Activated CD4-positive, alpha-beta T cell treated with anti-CD3 and anti-CD28 coated beads, Interleukin-2, Interleukin-4, amounts not matched to agents 100 ng/mL and 50 ng/mL, durations not matched to agents 16 hours and 8 hours (primary cell): Measurements from ENCODE around the gene MYL10.

ENCODE experiments used
- DNase-seq: peaks from one replicate; pipeline ENCODE4 v3.0.0-alpha.2; 2020; ENCODE audit warnings: low spot score

MYL10 gene

DNA sequence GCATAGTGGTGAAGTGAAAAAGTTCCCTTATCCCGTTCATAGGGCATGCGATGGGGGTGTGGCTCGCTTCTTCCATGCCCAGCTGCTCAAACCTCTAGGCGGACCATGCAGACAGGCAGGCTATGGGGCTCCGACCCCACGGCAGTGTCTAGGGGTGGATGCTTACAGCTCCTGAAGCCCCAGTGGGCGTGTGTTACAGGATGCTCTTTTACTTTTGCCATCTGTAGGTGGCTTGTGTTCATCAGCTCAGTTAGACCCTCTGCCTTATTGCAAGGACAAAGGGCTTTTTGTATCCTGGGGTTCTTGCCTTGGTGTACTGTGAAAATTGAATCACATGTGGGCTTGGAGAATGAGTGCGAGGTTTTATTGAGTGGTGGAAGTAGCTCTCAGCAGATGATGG, at the start of gene MYL10:
TSS of gene MYL10 (minus strand) at position 126 of the 400 bp plus-strand sequence. CDS start 178 bp downstream, outside the sequence.
- no peak for DNase-seq

- no peak for DNase-seq
These were observed 49.6 kb upstream of the MYL10 start for GRCh38 chr7:101678658-101679057.

DNA sequence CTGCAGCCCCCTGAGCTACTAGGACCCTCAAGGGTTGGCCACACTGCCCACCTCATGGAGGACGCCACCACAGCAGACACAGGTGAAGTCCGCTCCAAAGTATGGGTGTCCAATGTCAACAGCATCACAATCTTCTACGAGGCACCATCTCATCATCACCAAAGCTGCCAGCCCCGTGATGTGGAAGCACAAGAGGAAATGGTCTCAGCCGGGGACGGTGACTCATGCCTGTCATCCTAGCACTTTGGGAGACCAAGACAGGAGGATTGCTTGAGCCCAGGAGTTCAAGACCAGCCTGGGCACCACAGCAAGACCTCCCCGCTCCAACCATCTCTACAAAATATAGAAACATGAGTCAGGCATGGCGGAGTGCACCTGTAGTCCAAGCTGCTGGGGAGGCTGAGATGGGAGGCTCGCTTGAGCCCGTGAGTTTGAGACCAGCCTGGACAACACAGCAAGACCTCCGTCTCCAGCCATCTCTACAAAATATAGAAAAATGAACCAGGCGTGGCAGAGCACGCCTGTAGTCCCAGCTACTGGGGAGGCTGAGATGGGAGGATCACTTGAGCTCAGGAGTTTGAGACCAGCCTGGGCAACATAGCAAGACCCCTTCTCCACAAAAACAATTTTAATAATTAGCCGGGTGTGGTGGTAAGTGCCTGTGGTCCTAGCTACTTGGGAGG, 48.8 kb upstream of the MYL10 start:
- DNase-seq, result no peak

- DNase-seq, result no peak
These were observed 48.3 kb upstream of the MYL10 start for GRCh38 chr7:101677391-101677790.

GRCh38 chr7:101676956-101677355, 47.9 kb upstream of the MYL10 start:
- no peak for DNase-seq

DNA sequence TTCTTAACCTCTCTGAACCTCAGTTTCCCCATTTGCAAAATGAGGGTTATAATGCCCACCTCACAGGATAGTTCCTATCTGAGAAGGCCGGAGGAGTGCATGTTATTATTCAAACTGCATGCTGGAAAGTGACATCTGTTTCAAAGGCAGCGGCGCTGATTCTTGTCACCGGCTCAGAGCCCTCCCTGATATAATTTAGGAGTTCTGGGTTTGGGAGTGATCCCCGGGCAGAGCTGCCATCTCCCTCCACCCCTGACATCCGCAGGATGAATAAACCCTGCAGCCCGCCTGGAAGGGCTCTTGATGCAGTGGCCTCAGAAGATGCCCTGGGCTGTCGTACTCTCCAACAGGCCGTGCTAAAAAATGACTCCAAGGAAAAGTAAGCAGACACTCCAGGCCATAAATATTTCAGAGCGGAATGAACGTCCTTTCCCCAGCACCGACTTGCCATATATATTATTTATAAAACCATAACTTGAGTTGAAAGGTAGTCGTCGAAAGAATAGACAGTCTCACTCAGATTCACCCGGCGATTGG, 47.0 kb upstream of the MYL10 start:
- DNase-seq, result no peak

DNA sequence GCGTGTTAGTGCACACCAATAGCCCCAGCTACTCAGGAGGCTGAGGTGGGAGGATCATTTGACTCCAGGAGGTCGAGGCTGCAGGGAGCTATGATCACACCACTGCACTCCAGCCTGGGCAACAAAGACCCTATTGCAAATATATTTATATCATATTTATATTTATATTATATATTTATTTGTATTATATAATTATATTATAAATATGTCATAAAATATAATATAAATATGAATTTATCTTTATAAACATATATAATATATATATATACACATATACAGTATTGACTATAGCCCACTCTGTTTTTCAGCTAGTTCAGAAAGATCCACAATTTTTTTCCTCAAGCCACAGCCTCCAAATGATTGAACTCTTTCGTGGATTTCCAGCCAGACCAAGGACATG, 45.3 kb upstream of the MYL10 start:
- DNase-seq, result no peak

DNA sequence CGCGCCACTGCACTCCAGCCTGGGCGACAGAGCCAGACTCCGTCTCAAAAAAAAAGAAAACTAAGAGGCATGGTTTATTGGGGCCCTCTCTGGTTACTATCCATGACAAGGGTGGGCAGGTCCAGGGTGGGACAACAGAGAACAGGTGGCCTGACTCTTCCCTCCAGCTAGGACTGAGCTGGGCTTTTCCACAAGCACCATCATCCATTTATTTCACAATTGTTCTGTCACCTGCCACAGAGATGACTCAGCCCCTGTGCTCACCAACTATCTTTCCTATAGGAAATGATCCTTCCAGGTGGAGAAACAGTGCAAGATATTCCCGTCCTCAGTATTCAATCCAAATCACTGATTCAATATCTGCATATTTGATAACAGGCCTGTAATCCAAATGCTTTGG, 44.9 kb upstream of the MYL10 start:
- DNase-seq, result no peak

DNA sequence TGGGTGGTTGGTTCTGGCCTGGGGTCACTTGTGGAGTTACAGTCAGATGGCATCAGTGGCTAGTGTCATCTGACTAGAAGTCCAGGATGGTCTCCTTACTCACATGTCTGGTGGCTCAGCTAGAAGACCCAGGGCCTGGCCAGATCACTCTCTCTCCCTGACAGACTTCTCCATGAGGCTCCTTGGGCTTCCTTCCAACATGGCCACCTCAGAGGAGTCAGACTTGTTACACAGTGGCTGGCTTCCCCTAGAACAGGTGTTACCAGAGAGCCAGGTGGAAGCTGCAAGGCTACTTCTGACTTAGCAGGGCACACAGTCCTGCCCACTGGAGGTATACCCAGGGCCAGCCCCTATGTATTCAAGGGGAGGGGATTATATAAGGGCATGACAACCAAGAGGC, 44.2 kb upstream of the MYL10 start:
- DNase-seq, result no peak

DNA sequence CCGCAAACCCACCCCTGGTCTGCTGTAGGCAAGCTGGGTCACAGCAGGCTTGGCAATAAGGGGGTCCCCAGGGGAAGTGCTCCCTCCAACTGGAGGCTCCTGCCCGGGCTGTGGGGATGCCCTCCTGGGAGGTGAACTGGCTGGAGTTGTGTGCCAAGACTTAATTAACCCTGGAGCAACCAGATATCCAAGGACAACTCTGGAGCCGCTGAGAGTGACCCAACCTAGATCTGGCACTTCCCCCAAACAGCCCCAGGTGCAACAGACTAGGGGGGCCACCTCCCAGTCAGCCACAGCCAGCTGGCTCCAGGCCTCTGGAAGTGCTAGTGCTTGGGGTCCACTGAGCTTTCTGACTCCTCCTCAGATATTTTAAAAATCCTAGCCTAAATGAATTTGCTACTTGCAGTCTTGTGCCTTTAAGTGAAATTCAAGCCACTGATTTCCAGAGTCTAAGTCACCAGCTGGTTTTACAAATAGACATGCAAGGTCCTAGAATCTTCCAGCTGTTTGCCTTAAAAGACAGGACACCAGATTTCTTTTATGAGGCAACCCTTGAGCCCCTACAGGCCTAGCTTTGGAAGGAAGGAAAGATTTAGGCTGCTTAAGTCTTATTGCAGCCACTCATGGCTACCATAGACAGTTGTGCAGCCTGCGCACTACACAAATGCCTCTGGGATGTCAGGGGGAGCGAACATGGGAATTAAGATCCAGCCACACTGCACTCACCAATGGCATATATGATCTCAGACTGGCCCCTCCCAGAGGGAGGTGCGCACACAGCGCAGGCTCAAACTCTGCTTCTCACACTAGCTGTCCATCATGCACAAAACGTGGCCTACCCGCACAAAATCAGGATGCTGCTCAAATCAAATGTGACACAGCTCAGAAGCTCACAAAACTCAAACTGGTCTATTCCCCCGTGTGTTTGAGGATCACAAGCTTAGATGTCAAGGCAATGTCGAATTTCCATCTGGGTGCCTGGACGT, 42.6 kb upstream of the MYL10 start:
- no peak for DNase-seq

DNA sequence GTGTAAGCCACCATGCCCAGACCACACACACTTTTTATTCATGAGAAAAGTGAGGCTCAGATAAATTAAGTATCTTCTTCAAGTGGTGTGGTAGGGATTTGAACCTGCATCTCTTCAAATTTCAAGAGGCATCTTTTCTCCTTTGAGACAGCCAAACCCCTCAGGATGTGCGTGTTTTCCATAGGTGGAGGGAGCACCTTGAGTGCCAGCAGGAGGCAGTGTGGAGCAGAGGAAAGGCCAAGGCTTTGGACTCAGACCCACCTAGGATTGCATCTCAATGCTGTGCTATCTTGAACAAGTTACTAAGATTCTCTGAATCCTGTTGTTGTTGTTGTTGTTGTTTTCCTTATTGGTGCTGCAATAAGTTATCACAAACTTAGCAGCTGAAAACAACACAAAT, 40.2 kb upstream of the MYL10 start:
- no peak for DNase-seq

- no peak for DNase-seq
These were observed 39.6 kb upstream of the MYL10 start for GRCh38 chr7:101668726-101669125.

GRCh38 chr7:101667920-101668319, 38.8 kb upstream of the MYL10 start:
- DNase-seq, result no peak

- no peak for DNase-seq
These were observed 38.3 kb upstream of the MYL10 start for GRCh38 chr7:101667399-101667798.

GRCh38 chr7:101666741-101667140, 37.6 kb upstream of the MYL10 start:
- DNase-seq, result no peak

GRCh38 chr7:101666293-101666692, 37.2 kb upstream of the MYL10 start:
- no peak for DNase-seq

GRCh38 chr7:101664893-101665471, 35.9 kb upstream of the MYL10 start:
- DNase-seq, result no peak

DNA sequence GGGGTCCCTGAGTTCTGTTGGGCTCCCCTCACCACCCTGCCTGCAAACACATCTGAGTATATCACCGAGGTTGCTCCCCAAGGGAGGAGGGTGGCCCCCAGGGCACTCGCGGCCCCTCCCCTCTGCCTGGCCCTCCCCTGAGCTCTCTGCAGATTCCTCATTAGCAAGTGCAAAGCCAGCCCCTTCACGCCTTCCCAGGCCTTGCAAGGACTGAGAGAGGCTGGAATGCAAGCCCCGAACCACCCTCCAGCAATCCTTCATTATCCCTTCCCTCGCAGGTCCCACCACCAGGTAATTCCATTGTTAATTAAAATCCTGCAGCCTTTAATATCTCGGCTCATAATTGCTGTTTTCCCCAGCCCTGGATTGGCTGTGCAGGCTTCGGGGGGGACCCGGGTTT, 35.3 kb upstream of the MYL10 start:
- no peak for DNase-seq

DNA sequence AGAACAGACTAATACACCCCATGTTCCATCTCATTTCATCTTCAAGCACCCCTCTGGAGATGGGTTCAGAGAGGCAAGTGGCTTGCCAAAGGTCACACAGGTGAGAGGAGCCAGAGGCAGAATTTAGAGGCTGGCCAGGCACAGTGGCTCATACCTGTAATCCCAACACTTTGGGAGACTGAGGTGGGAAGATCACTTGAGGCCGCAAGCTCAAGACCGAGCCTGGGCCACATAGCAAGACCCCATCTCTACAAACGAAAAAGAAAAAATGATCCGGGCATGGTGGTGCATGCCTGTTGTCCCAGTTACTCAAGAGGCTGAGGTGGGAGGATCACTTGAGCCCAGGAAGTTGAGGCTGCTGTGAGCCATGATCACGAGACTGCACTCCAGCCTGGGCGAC, 34.7 kb upstream of the MYL10 start:
- no peak for DNase-seq

DNA sequence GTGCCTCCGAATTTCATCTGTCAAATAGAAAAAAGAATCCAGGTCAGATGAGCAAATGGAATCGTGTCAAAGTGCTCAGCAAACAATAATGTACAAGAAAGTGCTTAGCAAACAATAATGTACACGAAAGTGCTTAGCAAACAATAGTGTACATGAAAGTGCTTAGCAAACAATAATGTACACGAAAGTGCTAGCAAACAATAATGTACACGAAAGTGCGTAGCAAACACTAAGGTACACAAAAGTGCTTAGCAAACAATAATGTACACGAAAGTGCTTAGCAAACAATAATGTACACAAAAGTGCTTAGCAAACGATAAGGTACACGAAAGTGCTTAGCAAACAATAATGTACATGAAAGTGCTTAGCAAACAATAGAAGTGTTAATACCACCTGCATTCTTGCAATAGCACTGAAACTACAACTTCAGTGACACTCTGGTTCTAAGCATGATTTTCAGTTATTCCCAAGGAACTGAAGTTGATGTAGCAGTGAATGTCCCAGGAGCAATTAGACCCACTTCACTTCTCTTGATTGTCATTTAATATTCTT, 33.4 kb upstream of the MYL10 start:
- no peak for DNase-seq

DNA sequence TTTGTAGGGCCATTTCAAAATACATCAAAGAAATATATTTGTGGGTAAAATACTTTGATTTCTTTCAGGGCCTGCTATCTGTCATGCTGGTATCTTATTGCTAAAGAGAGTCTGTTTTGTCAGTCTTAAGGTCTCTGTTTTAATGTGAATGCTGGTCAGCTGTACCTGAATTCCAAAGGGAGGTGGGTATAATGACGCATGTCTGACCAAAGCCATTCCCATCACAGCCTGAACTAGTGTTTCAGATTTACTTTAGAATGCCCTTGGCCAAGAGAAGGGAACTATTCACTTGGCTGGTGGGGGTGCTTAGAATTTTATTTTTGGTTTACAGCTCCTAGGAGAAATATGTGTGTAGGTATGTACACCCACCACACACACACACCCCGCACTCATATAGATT, 30.6 kb upstream of the MYL10 start:
- no peak for DNase-seq

- DNase-seq, result no peak
These were observed 28.1 kb upstream of the MYL10 start for GRCh38 chr7:101657171-101657570.
